IPS-18a (cell line): ENCODE results near the gene POLR3A.
"Not testable (repeated sequence)": the region's sequence is repeated elsewhere in the genome, so short reads cannot be mapped to it uniquely, and the experiment has no call there.

ENCODE experiments used
- H3K27ac ChIP-seq: one replicate; pipeline ENCODE4 v1.5.1; 2013; ENCODE audit warnings: low read length
- H3K27me3 ChIP-seq: one replicate; pipeline ENCODE4 v1.6.1; 2013; ENCODE audit warnings: mild to moderate bottlenecking, low read length; ENCODE audit not compliant: control insufficient read depth, insufficient read depth
- H3K36me3 ChIP-seq: one replicate; pipeline ENCODE4 v1.6.1; 2013; ENCODE audit warnings: low read depth, low read length; ENCODE audit not compliant: control insufficient read depth
- H3K4me1 ChIP-seq: one replicate; pipeline ENCODE4 v1.6.1; 2013; ENCODE audit warnings: low read depth, low read length; ENCODE audit not compliant: control insufficient read depth
- H3K4me3 ChIP-seq: one replicate; pipeline ENCODE4 v1.5.1; 2013; ENCODE audit warnings: low read length
- H3K9ac ChIP-seq: one replicate; pipeline ENCODE4 v1.6.1; 2013; ENCODE audit warnings: mild to moderate bottlenecking, low read length, moderate library complexity
- H3K9me3 ChIP-seq: one replicate; pipeline ENCODE4 v1.6.1; 2013; ENCODE audit warnings: low read depth, low read length; ENCODE audit not compliant: control insufficient read depth

The POLR3A gene

DNA sequence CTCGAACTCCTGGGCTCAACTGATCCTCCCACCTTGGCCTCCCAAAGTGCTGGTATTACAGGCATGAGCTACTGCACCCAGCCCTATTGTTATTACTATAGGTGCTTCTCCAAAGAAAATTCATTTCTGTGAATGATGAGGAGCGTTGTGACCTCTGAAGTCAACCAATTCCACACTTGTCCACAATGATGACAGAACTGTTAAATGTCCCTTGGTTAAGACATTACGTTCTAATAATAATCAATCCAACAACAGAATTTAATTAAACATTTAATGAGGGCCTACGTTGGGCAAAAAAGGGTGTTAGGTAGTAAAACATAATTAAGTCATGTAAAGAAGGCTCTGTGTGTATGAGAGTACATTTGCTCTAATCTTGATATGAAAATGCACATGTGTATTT lies 18.2 kb downstream of the POLR3A start:
- H3K4me1 ChIP-seq, result no peaks in the 10 kb centered on the region
- H3K9me3 ChIP-seq, result no peaks in the 10 kb centered on the region
- H3K9ac ChIP-seq, result no peak overlapping the region
- no peaks in the 10 kb centered on the region for H3K27me3 ChIP-seq
- peaks cover 88% of the 10 kb centered on the region for H3K36me3 ChIP-seq
- H3K4me3 ChIP-seq, result no peak overlapping the region
- H3K27ac ChIP-seq, result no peak overlapping the region

- Histone ChIP-seq H3K9me3 (no peaks in the 10 kb centered on the region), H3K36me3 (peaks cover 88% of the 10 kb centered on the region), H3K4me1 (no peaks in the 10 kb centered on the region), H3K4me3 (no peak overlapping the region), H3K9ac (no peak overlapping the region), H3K27ac (no peak overlapping the region), H3K27me3 (no peaks in the 10 kb centered on the region)
These were observed 19.0 kb downstream of the POLR3A start for GRCh38 chr10:78010278-78010677.

DNA sequence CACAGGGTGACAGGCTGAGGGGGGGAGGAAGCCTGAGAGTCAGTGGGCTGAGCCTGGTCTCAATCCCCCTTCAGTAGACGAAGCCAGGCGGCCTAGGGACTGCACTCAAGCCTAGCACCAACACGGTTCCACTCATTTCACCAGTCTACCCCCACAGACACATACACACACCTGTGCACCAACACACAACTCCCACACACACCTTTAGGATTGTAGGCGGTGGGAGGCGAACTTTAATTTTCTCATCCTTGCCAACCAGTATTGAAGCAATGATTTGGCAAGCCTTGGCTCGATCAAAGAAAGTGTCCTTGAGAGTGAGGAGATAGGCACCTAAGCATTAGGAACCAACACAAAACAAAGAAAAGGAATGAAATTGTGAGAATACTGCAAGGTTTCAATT lies 19.7 kb downstream of the POLR3A start:
- no peak overlapping the region for H3K9ac ChIP-seq
- H3K4me3 ChIP-seq, result no peak overlapping the region
- H3K36me3 ChIP-seq, result peaks cover 89% of the 10 kb centered on the region
- H3K27ac ChIP-seq, result no peak overlapping the region
- H3K27me3 ChIP-seq, result no peaks in the 10 kb centered on the region
- H3K9me3 ChIP-seq, result no peaks in the 10 kb centered on the region
- no peaks in the 10 kb centered on the region for H3K4me1 ChIP-seq

GRCh38 chr10:78007172-78007571 lies 22.1 kb downstream of the POLR3A start:
- Histone ChIP-seq H3K36me3 (peaks cover 90% of the 10 kb centered on the region), H3K9me3 (no peaks in the 10 kb centered on the region), H3K9ac (no peak overlapping the region), H3K4me1 (no peaks in the 10 kb centered on the region), H3K27me3 (no peaks in the 10 kb centered on the region), H3K27ac (no peak overlapping the region), H3K4me3 (no peak overlapping the region)

DNA sequence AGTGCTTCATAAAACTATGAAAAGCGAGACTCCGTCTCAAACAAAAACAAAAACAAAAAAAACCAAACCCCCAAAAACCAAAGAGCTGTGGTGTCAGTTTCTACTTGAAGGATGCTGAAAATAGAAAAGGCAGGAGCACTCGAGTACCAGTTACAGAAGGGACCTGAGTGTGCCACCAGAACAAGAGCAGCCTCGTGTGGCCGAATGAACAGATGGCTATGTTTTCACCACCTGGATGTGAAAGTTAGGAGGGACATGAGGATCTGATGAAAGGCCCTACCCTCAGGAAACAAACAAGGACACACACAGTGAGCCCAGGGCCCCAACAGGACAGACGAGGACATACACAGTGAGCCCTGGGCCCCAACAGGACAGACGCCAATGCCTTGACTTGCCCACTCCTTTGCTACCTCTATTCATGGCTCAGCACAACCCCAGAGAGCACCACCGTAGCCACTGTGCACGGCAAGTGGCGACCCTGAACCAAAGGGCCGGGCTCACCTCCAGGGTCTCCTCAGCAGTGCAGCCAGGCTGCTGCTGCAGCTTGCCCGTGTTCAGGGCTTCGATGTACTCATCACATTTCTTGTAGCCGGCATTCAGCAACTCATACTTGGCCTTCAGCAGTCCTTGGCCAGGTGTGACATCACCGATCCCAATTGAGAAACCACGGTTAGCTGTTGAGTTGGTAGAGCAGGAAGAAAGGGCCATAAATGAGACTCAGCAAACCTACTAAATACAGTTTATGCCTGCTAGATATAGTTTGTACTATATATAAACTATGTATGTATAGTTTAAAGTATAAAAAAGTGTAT lies 24.9 kb downstream of the POLR3A start:
- H3K9ac ChIP-seq, result no peak overlapping the region
- peaks cover 86% of the 10 kb centered on the region for H3K36me3 ChIP-seq
- H3K27ac ChIP-seq, result no peak overlapping the region
- no peaks in the 10 kb centered on the region for H3K27me3 ChIP-seq
- H3K4me1 ChIP-seq, result no peaks in the 10 kb centered on the region
- H3K4me3 ChIP-seq, result no peak overlapping the region
- no peaks in the 10 kb centered on the region for H3K9me3 ChIP-seq

DNA sequence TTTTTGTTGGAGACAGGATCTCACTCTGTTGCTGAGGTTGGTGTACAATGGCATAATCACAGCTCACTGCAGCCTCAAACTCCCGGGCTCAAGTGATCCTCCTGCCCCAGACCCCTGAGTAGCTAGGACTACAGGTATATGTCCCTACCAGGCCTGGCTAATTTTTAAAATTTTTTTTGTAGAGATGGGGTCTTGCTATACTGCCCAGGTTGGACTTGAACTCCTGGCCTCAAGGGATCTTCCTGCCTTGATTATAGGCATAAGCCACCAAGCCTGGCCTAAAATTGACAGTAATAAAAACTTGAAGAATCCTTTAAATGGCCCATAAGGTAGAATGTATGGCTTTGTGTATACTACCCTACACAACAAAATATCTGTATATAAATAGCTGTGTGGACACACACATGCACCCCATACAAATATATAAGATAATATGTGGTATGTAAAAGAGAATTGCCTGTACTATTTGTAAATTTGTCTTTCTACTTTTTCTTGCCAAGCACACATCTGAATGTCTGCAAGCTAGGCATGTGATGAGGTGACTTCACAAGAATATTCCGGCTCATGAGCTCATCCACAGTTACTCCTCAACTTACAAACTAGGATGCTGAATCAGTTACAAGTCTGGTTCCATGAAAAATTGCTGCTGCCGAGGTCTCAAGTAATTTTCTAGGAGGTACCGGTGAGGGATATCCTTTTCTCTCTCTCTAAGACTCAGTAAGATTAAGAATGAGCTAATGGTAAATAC lies 26.6 kb downstream of the POLR3A start:
- H3K9me3 ChIP-seq, result no peaks in the 10 kb centered on the region
- H3K4me3 ChIP-seq, result no peak overlapping the region
- H3K27me3 ChIP-seq, result no peaks in the 10 kb centered on the region
- peaks cover 78% of the 10 kb centered on the region for H3K36me3 ChIP-seq
- no peaks in the 10 kb centered on the region for H3K4me1 ChIP-seq
- no peak overlapping the region for H3K27ac ChIP-seq
- H3K9ac ChIP-seq, result no peak overlapping the region

DNA sequence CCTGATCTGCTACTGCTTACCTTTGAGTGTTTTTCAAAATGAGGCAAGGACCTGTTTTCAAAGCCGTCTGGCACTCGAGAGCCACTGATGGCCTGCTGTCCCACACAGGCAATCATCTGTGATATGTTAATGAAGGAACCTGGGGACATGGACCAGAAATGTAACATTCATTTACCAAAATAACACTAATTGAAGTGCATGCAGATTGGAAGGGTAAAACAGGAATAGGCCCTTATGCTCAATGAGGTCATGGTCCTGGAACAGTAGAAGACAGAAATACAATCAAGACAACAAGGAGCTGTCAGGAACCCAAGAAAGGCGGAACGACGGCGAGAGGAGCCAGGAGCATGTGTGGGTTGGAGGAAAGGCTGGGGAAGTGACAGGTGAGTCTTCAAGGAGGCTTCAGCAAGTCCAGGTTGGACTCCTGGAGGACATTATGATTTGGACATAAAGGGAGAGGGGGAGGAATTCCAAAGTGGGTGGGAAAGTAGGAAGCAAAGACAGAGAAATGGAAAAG lies 28.3 kb downstream of the POLR3A start:
- no peaks in the 10 kb centered on the region for H3K27me3 ChIP-seq
- no peak overlapping the region for H3K27ac ChIP-seq
- no peaks in the 10 kb centered on the region for H3K4me1 ChIP-seq
- peaks cover 64% of the 10 kb centered on the region for H3K36me3 ChIP-seq
- H3K9me3 ChIP-seq, result no peaks in the 10 kb centered on the region
- H3K4me3 ChIP-seq, result no peak overlapping the region
- no peak overlapping the region for H3K9ac ChIP-seq

DNA sequence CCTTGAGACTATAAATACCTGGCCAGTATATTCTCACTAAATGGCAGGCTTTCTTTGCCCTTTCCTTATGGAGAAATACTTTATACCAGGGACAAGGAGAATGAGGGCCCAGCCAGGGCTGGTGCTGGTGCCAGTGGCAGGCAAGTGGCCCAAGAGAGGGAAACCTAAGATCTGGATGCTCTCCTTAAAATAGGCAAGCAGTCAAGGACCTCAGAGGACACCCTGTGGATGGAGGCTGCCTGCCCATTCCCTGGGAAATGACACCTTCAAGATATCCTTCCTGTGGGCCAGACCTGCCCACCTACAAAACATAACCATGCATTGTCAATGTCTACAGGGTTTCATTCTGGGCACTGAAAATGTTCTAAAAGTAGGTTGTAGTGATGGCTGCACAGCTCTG lies 29.1 kb downstream of the POLR3A start:
- Histone ChIP-seq H3K27ac (no peak overlapping the region), H3K9ac (no peak overlapping the region), H3K4me1 (no peaks in the 10 kb centered on the region), H3K4me3 (no peak overlapping the region), H3K36me3 (peaks cover 56% of the 10 kb centered on the region), H3K27me3 (no peaks in the 10 kb centered on the region), H3K9me3 (no peaks in the 10 kb centered on the region)

DNA sequence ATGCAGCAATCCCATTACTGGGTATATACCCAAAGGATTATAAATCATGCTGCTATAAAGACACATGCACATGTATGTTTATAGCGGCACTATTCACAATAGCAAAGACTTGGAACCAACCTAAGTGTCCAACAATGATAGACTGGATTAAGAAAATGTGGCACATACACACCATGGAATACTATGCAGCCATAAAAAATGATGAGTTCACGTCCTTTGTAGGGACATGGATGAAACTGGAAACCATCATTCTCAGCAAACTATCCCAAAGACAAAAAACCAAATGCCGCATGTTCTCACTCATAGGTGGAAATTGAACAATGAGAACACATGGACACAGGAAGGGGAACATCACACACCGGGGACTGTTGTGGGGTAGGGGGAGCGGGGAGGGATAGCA lies 30.5 kb downstream of the POLR3A start:
- H3K9me3 ChIP-seq, H3K4me1 ChIP-seq, H3K27ac ChIP-seq, H3K27me3 ChIP-seq, H3K4me3 ChIP-seq, H3K9ac ChIP-seq: not testable (repeated sequence)
- H3K36me3 ChIP-seq, result peaks cover 47% of the 10 kb centered on the region

DNA sequence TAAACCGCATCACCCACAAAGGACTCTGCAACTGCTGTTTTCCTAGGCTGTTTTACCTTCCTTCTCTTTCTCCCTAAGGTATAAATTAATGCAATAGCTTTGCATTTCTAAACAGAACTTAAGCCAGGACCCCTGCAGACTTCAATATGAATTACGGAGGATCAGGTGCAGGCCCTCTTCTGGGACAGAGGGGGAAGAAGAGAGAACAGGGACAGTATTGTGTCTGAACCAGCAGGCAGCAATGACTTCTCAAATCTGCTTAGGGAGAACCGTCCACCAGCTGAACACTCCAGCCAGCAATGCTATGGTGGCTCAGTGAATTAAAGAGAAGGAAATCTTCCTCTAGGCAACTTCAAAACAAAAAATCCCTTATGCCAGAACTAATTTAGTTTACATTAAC lies 35.7 kb downstream of the POLR3A start:
- H3K9ac ChIP-seq, result no peak overlapping the region
- peaks cover 55% of the 10 kb centered on the region for H3K36me3 ChIP-seq
- no peak overlapping the region for H3K27ac ChIP-seq
- peaks cover 8% of the 10 kb centered on the region for H3K4me1 ChIP-seq
- no peak overlapping the region for H3K4me3 ChIP-seq
- no peaks in the 10 kb centered on the region for H3K9me3 ChIP-seq
- H3K27me3 ChIP-seq, result no peaks in the 10 kb centered on the region

DNA sequence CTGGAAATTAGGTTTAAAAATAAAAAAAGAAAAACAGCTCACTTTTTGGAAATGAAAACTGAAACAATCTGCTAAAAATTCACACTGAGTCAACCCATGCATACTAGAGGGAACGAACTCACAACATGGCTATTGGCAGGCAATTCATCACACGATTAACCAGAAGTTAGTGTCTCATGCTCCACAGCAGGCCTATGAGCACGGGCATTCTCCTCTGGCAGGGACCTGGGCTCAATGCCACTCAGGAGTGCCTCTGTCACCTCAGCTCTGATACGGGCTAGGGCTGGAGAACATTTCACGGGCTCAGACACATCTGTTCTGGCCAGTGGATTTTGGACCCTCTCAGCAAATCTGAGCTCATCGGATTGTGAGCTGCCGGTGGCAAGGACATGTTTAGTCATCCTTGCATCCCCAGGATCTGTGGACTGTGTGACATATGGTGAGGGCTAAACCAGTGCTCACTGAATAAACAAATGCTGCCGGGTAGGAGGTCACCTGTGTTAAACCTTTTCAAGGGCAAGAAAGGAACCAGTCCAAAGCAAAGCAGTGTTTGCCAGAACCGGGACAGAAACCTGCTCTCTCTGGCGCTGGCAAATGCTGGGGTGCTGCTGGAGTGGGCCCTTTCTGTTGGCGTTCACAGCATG lies 40.1 kb downstream of the POLR3A start:
- Histone ChIP-seq H3K36me3 (peaks cover 92% of the 10 kb centered on the region), H3K27ac (no peak overlapping the region)

More for the DNA sequence above, 40.1 kb downstream of the POLR3A start:
- no peak overlapping the region for H3K9ac ChIP-seq
- H3K27me3 ChIP-seq, result no peaks in the 10 kb centered on the region
- H3K4me1 ChIP-seq, result peaks cover 8% of the 10 kb centered on the region
- no peaks in the 10 kb centered on the region for H3K9me3 ChIP-seq
- no peak overlapping the region for H3K4me3 ChIP-seq
